ENCODE results near the gene PRKAR1B.

Gene PRKAR1B

DNA sequence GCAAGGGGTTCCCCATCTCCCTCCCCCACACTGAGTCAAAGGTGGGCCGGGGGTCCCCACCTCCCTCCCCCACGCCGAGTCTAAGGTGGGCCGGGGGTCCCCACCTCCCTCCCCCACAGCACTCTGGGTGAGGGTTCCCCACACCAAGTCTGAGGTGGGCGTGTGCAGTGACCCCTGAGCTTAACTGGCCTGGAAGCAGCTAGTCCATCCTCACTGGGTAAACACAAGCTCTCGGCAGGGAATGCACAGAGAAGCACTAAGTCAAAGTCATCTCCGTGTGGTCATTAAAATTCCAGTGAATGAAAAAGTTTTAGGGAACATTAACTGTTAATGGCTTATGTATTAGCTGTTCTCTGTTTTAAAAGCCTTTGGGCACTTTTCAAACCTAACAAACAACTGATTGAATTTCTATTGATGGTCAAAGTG, 43.7 kb upstream of the PRKAR1B start:
- no peak overlapping the region for H3K27ac ChIP-seq (ENCODE audit: extremely low read depth, low read depth, low read length)
- no peaks in the 10 kb centered on the region for H3K4me1 ChIP-seq (ENCODE audit: control insufficient read depth, insufficient read depth, low read length)
- H3K36me3 ChIP-seq (ENCODE audit: control insufficient read depth in 2 of 2, insufficient read depth in 1 of 2, low read length in 2 of 2): peaks cover 9 to 47% of the 10 kb centered on the region in 2 experiments
- no peak for TF ChIP-seq ZNF202 (tag by site-specific recombination; IDR thresholded peaks at IDR 0.05; ENCODE audit: borderline replicate concordance)
- no peak for TF ChIP-seq ZNF560 (tag by site-specific recombination; IDR thresholded peaks at IDR 0.05; ENCODE audit: borderline replicate concordance)
- TF ChIP-seq ZNF623 (tag by site-specific recombination; IDR thresholded peaks at IDR 0.05): no peak
- no peak for TF ChIP-seq ZNF114 (tag by site-specific recombination; IDR thresholded peaks at IDR 0.05)
- TF ChIP-seq PRDM10 (tag by site-specific recombination; IDR thresholded peaks at IDR 0.05): no peak
- TF ChIP-seq SP7 (tag by site-specific recombination; IDR thresholded peaks at IDR 0.05): no peak
- H3K4me3 ChIP-seq (ENCODE audit: low read depth, low read length): no peak overlapping the region
- POLR2A ChIA-PET: no interaction called here
- CTCF ChIA-PET: interaction anchor here (0.9 kb wide), 1 partner anchor 15 kb away, joined by 3 read pairs; no protein-coding TSS in a partner anchor
- H3K9me3 ChIP-seq (ENCODE audit: control insufficient read depth, insufficient read depth, low read depth, low read length): no peaks in the 10 kb centered on the region

DNA sequence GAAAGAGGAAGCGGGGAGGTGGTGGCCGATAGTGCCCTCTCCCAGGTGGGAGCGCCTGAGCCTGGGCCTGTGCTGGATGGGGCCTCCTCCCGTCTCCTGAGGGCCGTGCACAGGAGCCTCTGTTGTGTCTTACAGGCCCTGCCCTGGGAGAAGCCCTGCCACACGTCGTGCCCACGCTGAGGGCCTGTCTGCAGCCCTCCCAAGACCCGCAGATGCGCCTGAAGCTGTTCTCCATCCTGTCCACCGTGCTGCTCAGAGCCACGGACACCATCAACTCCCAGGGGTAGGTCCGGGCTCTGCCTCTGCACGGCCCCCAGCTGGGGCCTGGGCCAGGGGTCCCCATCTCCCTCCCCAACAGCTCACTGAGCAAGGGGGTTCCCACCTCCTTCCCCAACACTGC, 43.3 kb upstream of the PRKAR1B start:
- Histone ChIP-seq H3K36me3 (ENCODE audit: control insufficient read depth in 2 of 2, insufficient read depth in 1 of 2, low read length in 2 of 2) (peaks cover 12 to 47% of the 10 kb centered on the region in 2 experiments; a peak in 2 of 3 replicates), H3K4me1 (ENCODE audit: control insufficient read depth, insufficient read depth, low read length) (no peaks in the 10 kb centered on the region), H3K4me3 (ENCODE audit: low read depth, low read length) (no peak overlapping the region), H3K27ac (ENCODE audit: extremely low read depth, low read depth, low read length) (no peak overlapping the region), H3K9me3 (ENCODE audit: control insufficient read depth, insufficient read depth, low read depth, low read length) (no peaks in the 10 kb centered on the region)
- CTCF ChIA-PET: no interaction called here
- POLR2A ChIA-PET: no interaction called here
- no peak for TF ChIP-seq ZNF223 (tag by site-specific recombination; IDR thresholded peaks at IDR 0.05)
- no peak for TF ChIP-seq ZBTB17 (tag by site-specific recombination; IDR thresholded peaks at IDR 0.05)
- no peak for TF ChIP-seq PRDM2 (tag by site-specific recombination; IDR thresholded peaks at IDR 0.05; ENCODE audit: borderline replicate concordance)
- no peak for TF ChIP-seq ZNF292 (tag by site-specific recombination; IDR thresholded peaks at IDR 0.05; ENCODE audit: borderline replicate concordance, low read depth)
- no peak for TF ChIP-seq ZSCAN5A (tag by site-specific recombination; IDR thresholded peaks at IDR 0.05)
- TF ChIP-seq, protein P1, sequence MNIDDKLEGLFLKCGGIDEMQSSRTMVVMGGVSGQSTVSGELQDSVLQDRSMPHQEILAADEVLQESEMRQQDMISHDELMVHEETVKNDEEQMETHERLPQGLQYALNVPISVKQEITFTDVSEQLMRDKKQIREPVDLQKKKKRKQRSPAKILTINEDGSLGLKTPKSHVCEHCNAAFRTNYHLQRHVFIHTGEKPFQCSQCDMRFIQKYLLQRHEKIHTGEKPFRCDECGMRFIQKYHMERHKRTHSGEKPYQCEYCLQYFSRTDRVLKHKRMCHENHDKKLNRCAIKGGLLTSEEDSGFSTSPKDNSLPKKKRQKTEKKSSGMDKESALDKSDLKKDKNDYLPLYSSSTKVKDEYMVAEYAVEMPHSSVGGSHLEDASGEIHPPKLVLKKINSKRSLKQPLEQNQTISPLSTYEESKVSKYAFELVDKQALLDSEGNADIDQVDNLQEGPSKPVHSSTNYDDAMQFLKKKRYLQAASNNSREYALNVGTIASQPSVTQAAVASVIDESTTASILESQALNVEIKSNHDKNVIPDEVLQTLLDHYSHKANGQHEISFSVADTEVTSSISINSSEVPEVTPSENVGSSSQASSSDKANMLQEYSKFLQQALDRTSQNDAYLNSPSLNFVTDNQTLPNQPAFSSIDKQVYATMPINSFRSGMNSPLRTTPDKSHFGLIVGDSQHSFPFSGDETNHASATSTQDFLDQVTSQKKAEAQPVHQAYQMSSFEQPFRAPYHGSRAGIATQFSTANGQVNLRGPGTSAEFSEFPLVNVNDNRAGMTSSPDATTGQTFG (tag by site-specific recombination; IDR thresholded peaks at IDR 0.05; ENCODE audit: borderline replicate concordance): no peak
